H1 (cell line): ENCODE measurements around the gene TSPAN17. TPM values are rescaled to one million over a fixed set of nuclear protein-coding genes. Genes with fewer than 3 reads are reported as not detected.

Experiments used
- CTCF ChIA-PET: fragments of 300-600 bp; sonication (Branson Sonifier 250); formaldehyde crosslinking; loops from one replicate; lab custom pipeline; 2021; ENCODE audit not compliant: partially characterized antibody; lab: Charles Lee
- POLR2A ChIA-PET: fragments of 300-600 bp; sonication (Branson Sonifier 250); formaldehyde crosslinking; loops from one replicate; lab custom pipeline; 2021; ENCODE audit warnings: inconsistent platforms; ENCODE audit not compliant: partially characterized antibody; lab: Charles Lee
- DNase-seq, 2 experiments: peaks; one replicate each; pipeline versions ENCODE4 v3.0.0 to v3.0.0-alpha.2; 2010 to 2022; ENCODE audit warnings: low spot score in 2 of 2, low read depth in 1 of 2, mixed read lengths in 1 of 2
- FAIRE-seq: peaks from 2 replicates; lab custom pipeline; 2011; peaks lifted over from hg19 to GRCh38; lab: Jason Lieb, UNC
- H2AFZ ChIP-seq: 2 replicates; pipeline ENCODE4 v1.8.1; 2012; ENCODE audit warnings: low read length, inconsistent platforms
- H2AK5ac ChIP-seq: 2 replicates; pipeline ENCODE4 v1.6.1; 2013; ENCODE audit warnings: low read depth, low read length
- H2BK120ac ChIP-seq: replicated peaks from 2 replicates; pipeline ENCODE3; 2013; ENCODE audit warnings: low read depth, low read length, inconsistent platforms
- H2BK12ac ChIP-seq: 2 replicates; pipeline ENCODE4 v1.6.1; 2013; ENCODE audit warnings: low read depth, low read length
- H2BK15ac ChIP-seq: 2 replicates; pipeline ENCODE4 v1.6.1; 2013; ENCODE audit warnings: low read length
- H2BK20ac ChIP-seq: 2 replicates; pipeline ENCODE4 v1.6.1; 2013; ENCODE audit warnings: low read length
- H2BK5ac ChIP-seq: 2 replicates; pipeline ENCODE4 v1.6.1; 2013; ENCODE audit warnings: low read depth, low read length
- H3K14ac ChIP-seq: 2 replicates; pipeline ENCODE4 v1.6.1; 2013; ENCODE audit warnings: inconsistent platforms; ENCODE audit not compliant: insufficient read length
- H3K18ac ChIP-seq: 2 replicates; pipeline ENCODE4 v1.6.1; 2013; ENCODE audit warnings: low read length; ENCODE audit errors: extremely low read depth
- H3K23ac ChIP-seq: 2 replicates; pipeline ENCODE4 v1.6.1; 2013; ENCODE audit warnings: inconsistent platforms; ENCODE audit not compliant: insufficient read length
- H3K23me2 ChIP-seq: 2 replicates; pipeline ENCODE4 v1.6.1; 2013; ENCODE audit warnings: low read depth, low read length
- H3K27ac ChIP-seq: 2 replicates; pipeline ENCODE4 v1.6.1; 2011; ENCODE audit warnings: low read depth, low read length, inconsistent platforms
- H3K27me3 ChIP-seq, 4 experiments: replicated peaks in 1 of 4; 1 replicate in 1 of 4; 2 replicates in 3 of 4; pipeline versions ENCODE4 v1.6.1 to v1.8.1; 2011 to 2013; ENCODE audit warnings: low read length in 3 of 4, mild to moderate bottlenecking in 3 of 4, inconsistent platforms in 2 of 4, mixed read lengths in 2 of 4, moderate library complexity in 1 of 4; ENCODE audit not compliant: control insufficient read depth in 3 of 4, insufficient read depth in 3 of 4; ENCODE audit errors: extremely low read depth in 1 of 4
- H3K36me3 ChIP-seq, 4 experiments: 2 replicates each; pipeline versions ENCODE4 v1.6.1 to v1.8.1; 2011 to 2013; ENCODE audit warnings: mild to moderate bottlenecking in 4 of 4, low read length in 3 of 4, moderate library complexity in 2 of 4, control low read depth in 1 of 4, inconsistent platforms in 1 of 4; ENCODE audit not compliant: insufficient read depth in 4 of 4, control insufficient read depth in 2 of 4
- H3K4ac ChIP-seq: replicated peaks from 2 replicates; pipeline ENCODE3; 2013; ENCODE audit warnings: low read length, low read depth, mixed read lengths, inconsistent platforms; ENCODE audit not compliant: insufficient read length
- H3K4me1 ChIP-seq, 4 experiments: replicated peaks in 1 of 4; 1 replicate in 1 of 4; 2 replicates in 3 of 4; pipeline versions ENCODE4 v1.6.1 to v1.8.1; 2011 to 2013; ENCODE audit warnings: low read length in 3 of 4, inconsistent platforms in 2 of 4, mixed read lengths in 1 of 4; ENCODE audit not compliant: insufficient read depth in 4 of 4, control insufficient read depth in 3 of 4
- H3K4me2 ChIP-seq, 2 experiments: 2 replicates each; pipeline versions ENCODE4 v1.6.1 to v1.8.1; 2011 to 2013; ENCODE audit warnings: low read depth in 2 of 2, low read length in 2 of 2, control low read depth in 1 of 2, inconsistent platforms in 1 of 2, mild to moderate bottlenecking in 1 of 2; ENCODE audit not compliant: insufficient read depth in 1 of 2
- H3K4me3 ChIP-seq, 4 experiments: fragments of 200-600, 300-600 bp in 1 of 4; sonication (generic), shearing (Covaris generic), sonication (Bioruptor Twin) in 1 of 4; 2 replicates each; pipeline versions ENCODE4 v1.5.1 to v1.8.1; 2011 to 2016; ENCODE audit warnings: low read length in 4 of 4, low read depth in 3 of 4, control low read depth in 2 of 4, inconsistent platforms in 2 of 4, mild to moderate bottlenecking in 2 of 4, mixed read lengths in 1 of 4, moderate library complexity in 1 of 4; ENCODE audit not compliant: insufficient read depth in 2 of 4; ENCODE audit errors: extremely low read depth in 1 of 4
- H3K56ac ChIP-seq: replicated peaks from 2 replicates; pipeline ENCODE3; 2013; ENCODE audit warnings: low read depth, mild to moderate bottlenecking, mixed read lengths, low read length, inconsistent platforms; ENCODE audit not compliant: insufficient read length
- H3K79me1 ChIP-seq: 2 replicates; pipeline ENCODE4 v1.6.1; 2013; ENCODE audit warnings: low read depth, low read length, control low read depth
- H3K79me2 ChIP-seq, 2 experiments: 2 replicates each; pipeline versions ENCODE4 v1.6.1 to v1.8.1; 2012 to 2013; ENCODE audit warnings: low read length in 2 of 2, mild to moderate bottlenecking in 2 of 2, inconsistent platforms in 1 of 2; ENCODE audit not compliant: insufficient read depth in 2 of 2, control insufficient read depth in 1 of 2
- H3K9ac ChIP-seq, 4 experiments: replicated peaks in 1 of 4; 1 replicate in 1 of 4; 2 replicates in 3 of 4; pipeline versions ENCODE4 v1.6.1 to v1.8.1; 2011 to 2013; ENCODE audit warnings: low read depth in 3 of 4, low read length in 3 of 4, control low read depth in 2 of 4, mild to moderate bottlenecking in 2 of 4, moderate library complexity in 2 of 4, inconsistent platforms in 1 of 4; ENCODE audit errors: extremely low read depth in 1 of 4
- H3K9me3 ChIP-seq, 2 experiments: 2 replicates each; pipeline versions ENCODE4 v1.6.1 to v1.8.1; 2012 to 2013; ENCODE audit warnings: mild to moderate bottlenecking in 2 of 2, moderate library complexity in 2 of 2, control low read depth in 1 of 2, inconsistent platforms in 1 of 2, low read depth in 1 of 2, low read length in 1 of 2, mixed read lengths in 1 of 2; ENCODE audit not compliant: insufficient read depth in 2 of 2
- H4K20me1 ChIP-seq, 2 experiments: replicated peaks in 1 of 2; 2 replicates each; pipeline versions ENCODE3 to v1.8.1; 2011 to 2013; ENCODE audit warnings: inconsistent platforms in 2 of 2, low read length in 2 of 2, mild to moderate bottlenecking in 1 of 2; ENCODE audit not compliant: insufficient read depth in 2 of 2, control insufficient read depth in 1 of 2
- H4K5ac ChIP-seq: 2 replicates; pipeline ENCODE4 v1.6.1; 2013; ENCODE audit warnings: low read length, low read depth, mixed read lengths, inconsistent platforms; ENCODE audit not compliant: insufficient read length
- H4K8ac ChIP-seq: 2 replicates; pipeline ENCODE4 v1.8.0; 2013; ENCODE audit warnings: mild to moderate bottlenecking, moderate library complexity, low read length, inconsistent platforms; ENCODE audit not compliant: insufficient read depth; ENCODE audit errors: extremely low read depth
- H4K91ac ChIP-seq: replicated peaks from 2 replicates; pipeline ENCODE3; 2013; ENCODE audit warnings: low read length, mixed read lengths, inconsistent platforms; ENCODE audit not compliant: insufficient read length
- ASH2L ChIP-seq: fragments of 200-600, 300-600 bp; sonication (generic); IDR thresholded peaks from one replicate; pipeline ENCODE4 v1.7.1; 2017; ENCODE audit warnings: low read length
- BACH1 ChIP-seq: IDR thresholded peaks from 2 replicates; pipeline ENCODE4 v1.6.1; 2012; ENCODE audit warnings: low read length, improper control_type of control experiment
- CBX5 ChIP-seq: fragments of 300-800, 300-1000 bp; sonication (generic); IDR thresholded peaks from 2 replicates; pipeline ENCODE4 v1.7.1; 2016; ENCODE audit warnings: antibody characterized with exemption, low read length, low read depth
- EGR1 ChIP-seq: IDR thresholded peaks from 2 replicates; pipeline ENCODE4 v1.6.1; 2011; ENCODE audit warnings: low read depth, low read length, borderline replicate concordance
- GABPA ChIP-seq: IDR thresholded peaks from 2 replicates; pipeline ENCODE4 v1.6.1; 2011; ENCODE audit warnings: mild to moderate bottlenecking, low read length, moderate library complexity, borderline replicate concordance; ENCODE audit not compliant: insufficient read depth
- JUND ChIP-seq: IDR thresholded peaks from 2 replicates; pipeline ENCODE4 v1.6.1; 2011; ENCODE audit warnings: mild to moderate bottlenecking, improper control_type of control experiment, low read length
- KDM4A ChIP-seq: IDR thresholded peaks from one replicate; pipeline ENCODE4 v1.7.1; 2012; ENCODE audit warnings: low read depth, mild to moderate bottlenecking, moderate library complexity, low read length, inconsistent platforms; ENCODE audit not compliant: severe bottlenecking
- RNF2 ChIP-seq: fragments of 200-900, 300-1000 bp; sonication (generic); IDR thresholded peaks from 2 replicates; pipeline ENCODE4 v1.7.1; 2016; ENCODE audit warnings: borderline replicate concordance, low read depth, mild to moderate bottlenecking, antibody characterized with exemption, low read length; ENCODE audit not compliant: poor library complexity, severe bottlenecking; ENCODE audit errors: missing control alignments
- SIX5 ChIP-seq: IDR thresholded peaks from 2 replicates; pipeline ENCODE4 v1.6.1; 2011; ENCODE audit warnings: mild to moderate bottlenecking, low read depth, low read length
- SRF ChIP-seq: IDR thresholded peaks from 2 replicates; pipeline ENCODE4 v1.6.1; 2011; ENCODE audit warnings: mild to moderate bottlenecking, low read depth, low read length, moderate library complexity
- SUZ12 ChIP-seq: fragments of 200-600 bp; sonication (generic); IDR thresholded peaks from 2 replicates; pipeline ENCODE4 v1.6.1; 2012; ENCODE audit warnings: mild to moderate bottlenecking, inconsistent platforms, low read length, moderate library complexity, mixed read lengths
- YY1 ChIP-seq: IDR thresholded peaks from 2 replicates; pipeline ENCODE4 v1.6.1; 2011; ENCODE audit warnings: low read depth, mild to moderate bottlenecking, low read length
- WGBS, 2 experiments: shearing (Covaris generic) in 1 of 2; methylation state at CpG; one replicate each; pipeline versions ENCODE4 v1.1.6 to v1.1.7; 2013 to 2015; ENCODE audit warnings: low lambda C conversion rate in 2 of 2, mixed read lengths in 2 of 2, inconsistent platforms in 1 of 2, low coverage in 1 of 2, missing lambda C conversion rate in 1 of 2; ENCODE audit not compliant: insufficient replicate concordance in 2 of 2, insufficient coverage in 1 of 2, insufficient read length in 1 of 2; ENCODE audit errors: extremely low coverage in 1 of 2, missing lambda C conversion rate in 1 of 2; 5-methylcytosine and 5-hydroxymethylcytosine counted together
- polyA plus RNA-seq, 7 experiments: library from polyadenylated mRNA; depleted of rRNA in 3 of 7; stranded (reverse) in 5 of 7; unstranded in 2 of 7; fragments of >200 nt in 5 of 7; fragments of 200-250 nt in 2 of 7; gene quantifications; 1 replicate in 5 of 7; 2 replicates in 1 of 7; 4 replicates in 1 of 7; pipeline versions ENCODE4 v1.2.1 to v1.2.3, GENCODE V29; 2011 to 2013; ENCODE audit warnings: missing spikeins in 2 of 7, mixed read lengths in 2 of 7
- total RNA-seq: library from RNA; stranded (reverse); fragmentation: NEBNext Ultra II Directional; extraction: Animal tissue kit (Norgen Biotek cat#: 25700); gene quantifications from 2 replicates; pipeline ENCODE4 v1.2.1, GENCODE V29; 2021

TSPAN17 gene
- total and polyA plus RNA-seq, 2 of the 8 experiments (the other 6 are each of a cell fraction or from before 2014, with no cell fraction given) = 41.5 to 53.7 TPM

DNA sequence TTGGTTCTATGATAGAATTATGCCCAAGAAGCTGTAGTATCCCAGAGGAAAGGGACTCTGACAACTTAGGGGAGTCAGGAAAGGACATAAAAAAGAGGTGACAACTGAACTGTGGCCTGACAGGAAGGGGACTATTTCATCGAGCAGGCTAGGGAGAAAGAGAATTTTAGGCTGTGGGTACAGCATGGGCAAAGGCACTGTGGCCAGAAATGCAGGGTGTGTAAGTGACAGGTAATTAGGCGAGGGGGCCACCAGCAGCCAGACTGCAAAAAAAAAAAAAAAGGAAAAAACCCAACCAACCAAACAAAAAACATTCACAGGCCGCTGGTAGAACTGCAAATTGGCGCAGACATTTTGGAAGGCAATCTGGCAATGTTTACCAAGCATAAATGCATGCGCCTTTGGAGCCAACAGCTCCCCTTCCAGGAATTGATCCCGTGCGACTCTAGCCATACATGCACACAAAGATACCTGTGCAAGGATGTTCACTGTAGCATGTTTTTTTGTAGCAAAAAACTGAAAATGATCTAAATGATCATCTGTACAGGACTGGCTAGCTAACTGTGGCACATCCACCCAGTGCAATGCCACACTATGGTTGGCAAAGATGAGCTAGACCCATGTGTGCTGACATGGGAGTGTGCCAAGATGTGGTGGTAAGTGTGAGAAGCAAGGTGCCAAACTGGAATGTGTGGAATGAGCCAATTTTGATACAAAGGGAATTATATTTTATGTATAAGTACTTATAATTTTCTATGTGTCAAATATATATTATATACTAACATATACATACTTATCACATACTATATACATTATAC is 15.7 kb upstream of the TSPAN17 start:
- H2AFZ ChIP-seq = no peak overlapping the region
- peaks cover 0 to 3% of the 10 kb centered on the region in 2 experiments; a peak in 1 of 4 replicates for H3K9me3 ChIP-seq
- no peak overlapping the region for H2AK5ac ChIP-seq
- H3K4me1 ChIP-seq = peaks cover 8 to 31% (median 10%) of the 10 kb centered on the region in 4 experiments
- H4K20me1 ChIP-seq = peaks cover 0 to 3% of the 10 kb centered on the region in 2 experiments
- DNase-seq (no peak), FAIRE-seq (no peak)
- POLR2A ChIA-PET = interaction anchor here (1.5 to 2.7 kb wide), 3 partner anchors 11 to 57 kb away, joined by 3 to 19 read pairs (median 5); no protein-coding TSS in a partner anchor
- H3K79me2 ChIP-seq = no peaks in the 10 kb centered on the region
- H3K14ac ChIP-seq = no peak overlapping the region
- H3K27ac ChIP-seq = no peak overlapping the region
- H2BK20ac ChIP-seq = no peak overlapping the region
- H3K23ac ChIP-seq = no peak overlapping the region
- H2BK5ac ChIP-seq = no peak overlapping the region
- peak overlapping the region in 1 of 2 experiments; percentile 89; a peak in 2 of 4 replicates for H3K4me2 ChIP-seq
- no peak overlapping the region for H3K4ac ChIP-seq
- no peaks in the 10 kb centered on the region for H3K79me1 ChIP-seq
- H4K91ac ChIP-seq = no peak overlapping the region
- H3K4me3 ChIP-seq = peak overlapping the region in 2 of 4 experiments; percentile 87 to 89; a peak in 2 of 8 replicates
- H3K23me2 ChIP-seq = peaks cover 16% of the 10 kb centered on the region
- no peak overlapping the region for H3K56ac ChIP-seq
- 81% methylated on average over 7 of the region's 7 CpGs; no CpG with 5 or more reads in 1 of the 2 experiments for WGBS, 2 experiments
- CTCF ChIA-PET = interaction anchor here (0.8 to 2.5 kb wide), 10 partner anchors 10 to 913 kb away, joined by 3 to 10 read pairs (median 3); no protein-coding TSS in a partner anchor
- H3K9ac ChIP-seq = no peak overlapping the region
- H3K36me3 ChIP-seq = no peaks in the 10 kb centered on the region
- H3K18ac ChIP-seq = no peak overlapping the region
- H4K5ac ChIP-seq = no peak overlapping the region
- H2BK15ac ChIP-seq = no peak overlapping the region
- H2BK120ac ChIP-seq = no peak overlapping the region
- no peak overlapping the region for H4K8ac ChIP-seq
- peaks cover 3 to 40% (median 34%) of the 10 kb centered on the region in 4 experiments for H3K27me3 ChIP-seq
- H2BK12ac ChIP-seq = no peak overlapping the region
- TF ChIP-seq YY1 (no peak), EGR1 (no peak), SRF (no peak), JUND (no peak), SIX5 (no peak), SUZ12 (no peak), BACH1 (no peak), RNF2 (no peak), GABPA (no peak), KDM4A (no peak), ASH2L (no peak), CBX5 (no peak)
